OCI-LY3 (cell line): Measurements from ENCODE around the gene CDR2.

Source experiments
- H2AFZ ChIP-seq: fragments of 200-600, 300-600 bp; shearing (Covaris generic); 2 replicates; pipeline ENCODE4 v1.6.0; 2014; ENCODE audit warnings: antibody characterized with exemption, low read depth, low read length
- H3K27ac ChIP-seq: fragments of 200-600, 300-600 bp; sonication (generic); 2 replicates; pipeline ENCODE4 v1.5.1; 2014; ENCODE audit warnings: mild to moderate bottlenecking, low read length, moderate library complexity, mixed read lengths
- H3K27me3 ChIP-seq: fragments of 200-600, 300-600 bp; sonication (generic); 2 replicates; pipeline ENCODE4 v1.6.1; 2014; ENCODE audit warnings: low read depth, low read length, mixed read lengths
- H3K36me3 ChIP-seq: fragments of 200-600, 300-600 bp; sonication (generic); replicated peaks from 2 replicates; pipeline ENCODE3; 2014; ENCODE audit warnings: low read depth, low read length, mixed read lengths
- H3K4me1 ChIP-seq: fragments of 300-600, 200-600 bp; sonication (generic); 2 replicates; pipeline ENCODE4 v1.6.1; 2014; ENCODE audit warnings: low read length, mixed read lengths
- H3K4me2 ChIP-seq: fragments of 200-600, 300-600 bp; sonication (generic); 2 replicates; pipeline ENCODE4 v1.6.1; 2014; ENCODE audit warnings: low read length, mixed read lengths
- H3K4me3 ChIP-seq: fragments of 300-600, 200-600 bp; sonication (generic); 2 replicates; pipeline ENCODE4 v1.5.1; 2014; ENCODE audit warnings: antibody characterized with exemption, mild to moderate bottlenecking, low read length, moderate library complexity
- H3K79me2 ChIP-seq: fragments of 300-600, 200-600 bp; shearing (Covaris generic); 2 replicates; pipeline ENCODE4 v1.6.1; 2014; ENCODE audit warnings: mild to moderate bottlenecking, low read length, mixed read lengths
- H3K9ac ChIP-seq: fragments of 300-600, 200-600 bp; shearing (Covaris generic); 2 replicates; pipeline ENCODE4 v1.6.0; 2014; ENCODE audit warnings: mild to moderate bottlenecking, low read length, moderate library complexity
- H3K9me3 ChIP-seq: fragments of 200-600, 300-600 bp; shearing (Covaris generic); 2 replicates; pipeline ENCODE4 v1.6.1; 2014; ENCODE audit warnings: low read length, mixed read lengths; ENCODE audit not compliant: insufficient read depth
- H4K20me1 ChIP-seq: fragments of 200-600, 300-600 bp; sonication (generic); 2 replicates; pipeline ENCODE4 v1.6.1; 2016; ENCODE audit warnings: low read length, mixed read lengths; ENCODE audit not compliant: insufficient read depth
- EZH2phosphoT487 ChIP-seq: fragments of 200-600 bp; shearing (Covaris generic); IDR thresholded peaks from 2 replicates; pipeline ENCODE4 v1.6.1; 2018; ENCODE audit warnings: antibody characterized with exemption, mixed run types, low read depth
- TF ChIP-seq, protein P1 (sequence below): fragments of 200-600, 300-600 bp; sonication (generic); IDR thresholded peaks from 2 replicates; pipeline ENCODE4 v1.5.1; 2014; ENCODE audit warnings: antibody characterized with exemption, low read length, low read depth

Gene CDR2

DNA sequence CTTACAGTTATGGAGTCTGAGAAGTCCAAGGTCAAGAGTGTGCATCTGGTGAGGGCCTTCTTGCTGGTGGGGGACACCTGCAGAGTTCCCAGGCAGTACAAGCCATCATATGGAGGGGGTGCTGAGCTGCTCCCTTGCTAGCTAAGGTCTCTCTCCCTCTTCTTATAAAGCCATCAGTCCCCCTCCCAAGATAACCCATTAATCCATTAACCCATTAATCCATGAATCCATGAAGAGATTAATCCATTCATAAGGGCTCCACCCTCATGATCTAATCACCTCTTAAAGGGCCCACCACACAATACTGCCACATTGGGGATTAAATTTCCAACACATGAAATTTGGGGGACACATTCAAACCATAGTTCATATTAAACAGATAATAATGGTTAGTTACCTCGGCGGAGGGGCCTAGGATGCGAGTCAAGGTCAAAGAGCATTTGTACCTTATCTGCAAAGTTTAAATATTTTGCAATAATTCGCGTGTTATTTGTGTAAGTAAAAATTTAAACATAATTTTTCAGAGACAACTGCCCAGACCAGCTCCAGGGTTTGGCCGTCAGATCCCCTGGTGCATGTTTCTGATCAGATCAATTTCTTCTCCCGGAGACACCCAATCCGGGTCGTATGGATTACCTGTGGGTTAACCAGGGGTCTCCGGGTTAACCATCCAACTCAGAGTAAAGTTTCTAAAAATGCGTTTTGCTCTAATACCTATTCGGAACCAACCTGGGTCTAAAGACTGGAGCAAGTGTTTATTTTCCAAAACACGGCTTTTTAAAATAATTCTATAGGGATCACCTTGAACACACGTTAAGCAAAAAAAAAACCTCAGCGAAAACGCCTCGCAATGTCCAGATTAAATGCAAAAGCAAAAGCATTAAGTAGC lies 78.0 kb downstream of the CDR2 start:
- TF ChIP-seq EZH2phosphoT487, result no peak
- TF ChIP-seq, protein P1, sequence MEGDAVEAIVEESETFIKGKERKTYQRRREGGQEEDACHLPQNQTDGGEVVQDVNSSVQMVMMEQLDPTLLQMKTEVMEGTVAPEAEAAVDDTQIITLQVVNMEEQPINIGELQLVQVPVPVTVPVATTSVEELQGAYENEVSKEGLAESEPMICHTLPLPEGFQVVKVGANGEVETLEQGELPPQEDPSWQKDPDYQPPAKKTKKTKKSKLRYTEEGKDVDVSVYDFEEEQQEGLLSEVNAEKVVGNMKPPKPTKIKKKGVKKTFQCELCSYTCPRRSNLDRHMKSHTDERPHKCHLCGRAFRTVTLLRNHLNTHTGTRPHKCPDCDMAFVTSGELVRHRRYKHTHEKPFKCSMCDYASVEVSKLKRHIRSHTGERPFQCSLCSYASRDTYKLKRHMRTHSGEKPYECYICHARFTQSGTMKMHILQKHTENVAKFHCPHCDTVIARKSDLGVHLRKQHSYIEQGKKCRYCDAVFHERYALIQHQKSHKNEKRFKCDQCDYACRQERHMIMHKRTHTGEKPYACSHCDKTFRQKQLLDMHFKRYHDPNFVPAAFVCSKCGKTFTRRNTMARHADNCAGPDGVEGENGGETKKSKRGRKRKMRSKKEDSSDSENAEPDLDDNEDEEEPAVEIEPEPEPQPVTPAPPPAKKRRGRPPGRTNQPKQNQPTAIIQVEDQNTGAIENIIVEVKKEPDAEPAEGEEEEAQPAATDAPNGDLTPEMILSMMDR, result no peak
- H3K4me1 ChIP-seq, result peaks cover 12% of the 10 kb centered on the region
- H3K36me3 ChIP-seq, result no peaks in the 10 kb centered on the region
- no peaks in the 10 kb centered on the region for H3K9me3 ChIP-seq
- H3K27me3 ChIP-seq, result no peaks in the 10 kb centered on the region
- H4K20me1 ChIP-seq, result peaks cover 33% of the 10 kb centered on the region
- peaks cover 43% of the 10 kb centered on the region for H3K79me2 ChIP-seq
- H3K4me2 ChIP-seq, result peak overlapping the region; percentile 76
- peak overlapping the region; percentile 99 for H3K4me3 ChIP-seq
- H3K9ac ChIP-seq, result peak overlapping the region; percentile 49
- H2AFZ ChIP-seq, result peak overlapping the region; percentile 71
- H3K27ac ChIP-seq, result no peak overlapping the region
